ENCODE results near the gene GINS2.

DNA sequence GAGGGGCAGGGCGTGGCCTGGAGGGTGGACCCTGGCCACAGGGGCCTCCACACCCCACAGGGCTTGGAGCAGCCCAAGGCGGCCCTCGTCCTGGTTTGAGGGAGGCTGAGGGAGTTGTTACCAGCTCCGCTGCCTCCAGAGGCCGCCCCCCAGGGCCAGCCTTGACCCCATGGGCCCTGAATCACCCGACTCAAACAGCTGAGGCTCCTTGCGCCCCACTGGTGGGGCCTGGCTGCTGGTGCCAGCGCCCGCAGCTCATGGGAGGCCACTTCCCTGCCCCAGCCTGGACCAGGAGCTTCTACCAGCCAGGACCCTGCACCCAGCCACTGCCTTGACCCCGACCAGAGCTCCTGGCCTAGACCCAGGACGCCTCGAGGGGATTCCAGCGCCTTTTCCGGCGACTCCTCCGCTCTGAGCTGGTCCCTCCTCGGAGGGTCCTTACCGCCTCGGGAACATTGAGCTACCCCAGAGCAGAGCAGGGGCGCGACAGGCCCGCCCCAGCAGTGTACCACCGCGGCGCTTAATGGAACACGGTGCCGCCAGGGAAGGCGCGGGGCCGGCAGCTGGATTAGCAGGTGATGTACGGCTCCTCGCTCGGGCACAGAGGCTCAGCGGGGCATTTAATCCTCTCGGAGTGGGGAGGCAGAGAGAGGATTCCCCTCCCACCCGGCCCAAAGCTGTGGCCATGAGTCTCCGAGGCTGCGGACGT, 38.5 kb downstream of the GINS2 start:
- TF ChIP-seq POLR2AphosphoS5 (IDR thresholded peaks at IDR 0.05; ENCODE audit: low read depth) (no peak), CTCF (conservative IDR thresholded peaks at IDR 0.05; ENCODE audit: low read depth in 2 of 2) (no peak)
